Esophagus muscularis mucosa (tissue), 4 donors: ENCODE measurements around the gene TJP1. TPM values are rescaled to one million over a fixed set of nuclear protein-coding genes. Genes with fewer than 3 reads are reported as not detected.

Experiments
- DNase-seq: peaks from one replicate; pipeline ENCODE4 v3.0.0-alpha.2; 2017; ENCODE audit errors: extremely low spot score
- H3K27ac ChIP-seq, 4 donors: fragments of 200-600 bp; sonication (generic); replicated peaks in 1 of 4; 1 replicate in 3 of 4; 2 replicates in 1 of 4; pipeline ENCODE4 v1.5.1; 2016 to 2019; ENCODE audit warnings: mild to moderate bottlenecking in 1 of 4
- H3K27me3 ChIP-seq, 4 donors: fragments of 200-600 bp; sonication (generic); one replicate each; pipeline versions ENCODE4 v1.5.1 to v1.6.0; 2016 to 2019
- H3K36me3 ChIP-seq, 4 donors: fragments of 200-600 bp; sonication (generic); one replicate each; pipeline ENCODE4 v1.5.1; 2016 to 2019
- H3K4me1 ChIP-seq, 4 donors: fragments of 200-600 bp; sonication (generic); one replicate each; pipeline ENCODE4 v1.5.1; 2016 to 2019
- H3K4me3 ChIP-seq, 4 donors: fragments of 200-600 bp; sonication (generic); 1 replicate in 2 of 4; 2 replicates in 2 of 4; pipeline ENCODE4 v1.5.1; 2016 to 2019; ENCODE audit warnings: mild to moderate bottlenecking in 4 of 4, moderate library complexity in 1 of 4
- H3K9me3 ChIP-seq, 4 donors: fragments of 200-600 bp; sonication (generic); 1 replicate in 3 of 4; 2 replicates in 1 of 4; pipeline ENCODE4 v1.5.1; 2016 to 2019
- EP300 ChIP-seq: sonication (generic); formaldehyde crosslinking; IDR thresholded peaks from one replicate; pipeline ENCODE4 v1.6.1; 2017; ENCODE audit warnings: antibody characterized with exemption
- POLR2A ChIP-seq: fragments of 450-650 bp; IDR thresholded peaks from one replicate; pipeline ENCODE4 v1.6.1; 2017; ENCODE audit warnings: antibody characterized with exemption, moderate library complexity, mild to moderate bottlenecking, low read depth
- POLR2AphosphoS5 ChIP-seq, 2 donors: sonication (generic); formaldehyde crosslinking; IDR thresholded peaks; one replicate each; pipeline ENCODE4 v1.6.1; 2017; ENCODE audit warnings: antibody characterized with exemption in 2 of 2
- WGBS: methylation state at CpG from one replicate; pipeline ENCODE4 v1.1.5; 2018; 5-methylcytosine and 5-hydroxymethylcytosine counted together
- intact Hi-C: fragments of 100-400 bp; cut with DNase I; formaldehyde crosslinking; loops from one replicate; pipeline ENCODE4 v1.15.1; 2023
- total RNA-seq, 4 donors: library from RNA; depleted of rRNA; stranded (reverse); fragments of >200 nt; gene quantifications; one replicate each; pipeline versions ENCODE4 v1.1.0 to v1.2.1, GENCODE V29; 2016
- TF ChIP-seq, protein P1 (sequence below), 3 experiments: fragments of 200-600 bp in 2 of 3; fragments of 450-650 bp in 1 of 3; sonication (generic) in 2 of 3; IDR thresholded peaks; one replicate each; pipeline ENCODE4 v1.5.1; 2017 to 2019; ENCODE audit warnings: antibody characterized with exemption in 3 of 3, mild to moderate bottlenecking in 2 of 3, moderate library complexity in 1 of 3

Gene TJP1
- total RNA-seq, 4 donors from 2014 or later, result 69.4 to 108 (median 90.2) TPM

DNA sequence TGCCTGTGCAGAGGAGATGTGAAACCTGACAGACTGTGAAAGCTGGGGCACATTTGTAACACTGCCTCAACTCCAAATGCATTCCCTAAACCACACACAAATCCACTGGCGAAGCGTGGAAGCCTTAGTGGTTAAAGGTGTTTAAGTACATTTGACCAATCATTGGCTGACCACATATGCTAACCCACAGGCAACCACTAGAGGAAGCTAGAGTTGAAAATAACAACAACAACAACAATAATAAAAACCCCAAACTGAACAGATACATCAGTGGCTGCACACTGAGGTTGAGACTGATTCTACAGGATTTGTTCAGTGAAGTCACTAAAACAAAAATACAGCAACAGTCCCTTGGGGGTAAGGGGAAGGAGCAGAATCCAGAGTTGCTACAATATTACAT is 129.7 kb downstream of the TJP1 start:
- Histone ChIP-seq H3K36me3 (peaks cover 0 to 4% (median 2%) of the 10 kb centered on the region in 4 donors), H3K27ac (no peak overlapping the region), H3K4me1 (no peaks in the 10 kb centered on the region), H3K4me3 (no peak overlapping the region), H3K9me3 (peaks cover 0 to 11% (median 2%) of the 10 kb centered on the region in 4 donors), H3K27me3 (no peaks in the 10 kb centered on the region)
- intact Hi-C loops, result no loop called here
- no peak for DNase-seq
- TF ChIP-seq, protein P1, sequence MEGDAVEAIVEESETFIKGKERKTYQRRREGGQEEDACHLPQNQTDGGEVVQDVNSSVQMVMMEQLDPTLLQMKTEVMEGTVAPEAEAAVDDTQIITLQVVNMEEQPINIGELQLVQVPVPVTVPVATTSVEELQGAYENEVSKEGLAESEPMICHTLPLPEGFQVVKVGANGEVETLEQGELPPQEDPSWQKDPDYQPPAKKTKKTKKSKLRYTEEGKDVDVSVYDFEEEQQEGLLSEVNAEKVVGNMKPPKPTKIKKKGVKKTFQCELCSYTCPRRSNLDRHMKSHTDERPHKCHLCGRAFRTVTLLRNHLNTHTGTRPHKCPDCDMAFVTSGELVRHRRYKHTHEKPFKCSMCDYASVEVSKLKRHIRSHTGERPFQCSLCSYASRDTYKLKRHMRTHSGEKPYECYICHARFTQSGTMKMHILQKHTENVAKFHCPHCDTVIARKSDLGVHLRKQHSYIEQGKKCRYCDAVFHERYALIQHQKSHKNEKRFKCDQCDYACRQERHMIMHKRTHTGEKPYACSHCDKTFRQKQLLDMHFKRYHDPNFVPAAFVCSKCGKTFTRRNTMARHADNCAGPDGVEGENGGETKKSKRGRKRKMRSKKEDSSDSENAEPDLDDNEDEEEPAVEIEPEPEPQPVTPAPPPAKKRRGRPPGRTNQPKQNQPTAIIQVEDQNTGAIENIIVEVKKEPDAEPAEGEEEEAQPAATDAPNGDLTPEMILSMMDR (IDR thresholded peaks at IDR 0.05), result no peak
- TF ChIP-seq EP300 (no peak), POLR2A (no peak), POLR2AphosphoS5 (IDR thresholded peaks at IDR 0.05) (no peak)
- 38% methylated on average over 2 of the region's 2 CpGs for WGBS

- 67% methylated on average over 6 of the region's 7 CpGs for WGBS
- intact Hi-C loops, result no loop called here
- Histone ChIP-seq H3K27ac (no peak overlapping the region), H3K9me3 (peaks cover 0 to 11% (median 2%) of the 10 kb centered on the region in 4 donors), H3K27me3 (no peaks in the 10 kb centered on the region), H3K4me3 (no peak overlapping the region), H3K36me3 (no peaks in the 10 kb centered on the region), H3K4me1 (no peaks in the 10 kb centered on the region)
- TF ChIP-seq, protein P1 (IDR thresholded peaks at IDR 0.05), result no peak
- TF ChIP-seq POLR2AphosphoS5 (IDR thresholded peaks at IDR 0.05) (no peak), POLR2A (no peak), EP300 (no peak)
- DNase-seq, result no peak
Observed at GRCh38 chr15:29690765-29691475, 131.3 kb downstream of the TJP1 start.

- Histone ChIP-seq H3K4me3 (no peak overlapping the region), H3K27ac (no peak overlapping the region), H3K9me3 (peaks cover 0 to 4% (median 0%) of the 10 kb centered on the region in 4 donors), H3K27me3 (no peaks in the 10 kb centered on the region), H3K36me3 (no peaks in the 10 kb centered on the region), H3K4me1 (no peaks in the 10 kb centered on the region)
- intact Hi-C loops, result no loop called here
- no peak for DNase-seq
- TF ChIP-seq POLR2AphosphoS5 (IDR thresholded peaks at IDR 0.05) (no peak), EP300 (no peak), POLR2A (no peak)
- TF ChIP-seq, protein P1 (IDR thresholded peaks at IDR 0.05), result no peak
- 83% methylated on average over 2 of the region's 6 CpGs for WGBS
Observed at GRCh38 chr15:29689287-29689986, 132.8 kb downstream of the TJP1 start.

DNA sequence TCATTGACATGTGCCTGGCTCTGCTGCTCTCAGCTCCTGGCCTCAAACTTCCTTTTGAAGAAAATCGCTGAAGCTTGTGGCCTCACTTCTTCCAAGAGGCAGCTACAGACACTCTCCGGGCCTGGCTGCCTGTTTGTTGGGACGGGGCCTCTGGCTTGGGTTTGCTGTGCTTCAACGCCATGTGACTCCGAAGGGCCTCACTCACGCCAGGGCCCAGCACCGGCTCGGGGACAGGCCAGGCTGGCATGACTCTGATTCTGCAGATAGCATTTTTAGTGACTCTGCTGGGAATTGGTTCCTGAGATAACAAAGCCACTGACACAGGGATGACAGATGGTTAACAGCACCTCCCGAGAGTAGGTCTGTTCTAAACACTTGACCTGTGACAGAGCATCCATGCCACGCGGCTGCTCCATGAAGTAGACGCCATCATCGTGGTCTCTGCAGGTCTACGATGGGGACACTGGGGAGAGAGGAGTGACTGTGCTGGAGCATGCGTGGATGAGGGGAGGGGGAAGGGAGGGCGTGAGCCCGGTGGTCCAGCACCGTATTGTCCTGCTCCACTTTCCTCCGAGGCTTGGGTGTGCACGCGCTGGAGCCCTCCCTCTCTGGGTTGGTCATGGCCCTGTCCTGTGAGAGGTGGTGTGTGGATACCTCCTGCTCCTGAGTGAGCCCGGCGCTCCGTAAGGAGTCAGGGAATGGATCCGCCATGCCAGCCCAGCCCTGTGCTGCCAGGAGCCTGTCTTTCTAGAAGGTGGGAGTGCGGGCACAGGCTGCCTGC is 133.6 kb downstream of the TJP1 start:
- H3K27ac ChIP-seq, result no peak overlapping the region
- H3K4me1 ChIP-seq, result no peaks in the 10 kb centered on the region
- H3K4me3 ChIP-seq, result no peak overlapping the region
- intact Hi-C loops, result no loop called here
- H3K9me3 ChIP-seq, result no peaks in the 10 kb centered on the region
- DNase-seq, result no peak
- H3K27me3 ChIP-seq, result no peaks in the 10 kb centered on the region
- 90% methylated on average over 26 of the region's 26 CpGs for WGBS
- no peak for TF ChIP-seq POLR2AphosphoS5 (IDR thresholded peaks at IDR 0.05)
- TF ChIP-seq EP300, result no peak
- TF ChIP-seq, protein P1 (IDR thresholded peaks at IDR 0.05), result no peak
- TF ChIP-seq POLR2A, result no peak
- no peaks in the 10 kb centered on the region for H3K36me3 ChIP-seq
